ENCODE measurements around the gene CCDC188.

GRCh38 chr22:20137671-20138416, 13.0 kb downstream of the CCDC188 start:
- no peak for TF ChIP-seq CTCF (IDR thresholded peaks at IDR 0.05; ENCODE audit: low read length)
- no peak for TF ChIP-seq EZH2 (IDR thresholded peaks at IDR 0.05; ENCODE audit: borderline replicate concordance, low read length)

Data from OCI-LY1 (cell line).